HG03565 (cell line): ENCODE measurements around the gene ATXN7L1.
"Not testable (repeated sequence)": the region's sequence is repeated elsewhere in the genome, so short reads cannot be mapped to it uniquely, and the experiment has no call there.

ENCODE experiments used
- ATAC-seq: cut with Tn5 transposase; IDR thresholded peaks from one replicate; pipeline ENCODE4 v1.9.1; 2021; ENCODE audit warnings: mild to moderate bottlenecking, moderate library complexity; ENCODE audit not compliant: unreplicated experiment

ATXN7L1 gene

DNA sequence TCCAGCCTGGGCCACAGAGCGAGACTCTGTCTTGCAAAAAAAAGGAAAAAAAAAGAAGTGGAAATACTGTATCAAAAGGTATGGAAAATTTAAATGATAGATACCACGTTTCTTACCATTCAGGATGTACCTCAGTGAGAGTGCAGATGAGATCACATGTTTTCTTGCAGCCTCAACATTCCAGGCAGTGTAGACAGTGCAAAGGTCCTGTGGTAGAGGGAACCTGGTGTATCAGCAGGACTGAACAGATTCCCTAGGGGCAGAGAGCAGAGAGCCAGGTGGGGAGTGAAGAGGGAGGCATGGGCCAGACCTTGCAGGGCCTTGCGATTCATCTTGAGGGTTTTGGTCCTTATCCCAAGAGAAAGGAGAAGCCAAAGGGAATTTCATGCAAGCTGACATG, 17.7 kb upstream of the ATXN7L1 start:
- ATAC-seq: no peak

DNA sequence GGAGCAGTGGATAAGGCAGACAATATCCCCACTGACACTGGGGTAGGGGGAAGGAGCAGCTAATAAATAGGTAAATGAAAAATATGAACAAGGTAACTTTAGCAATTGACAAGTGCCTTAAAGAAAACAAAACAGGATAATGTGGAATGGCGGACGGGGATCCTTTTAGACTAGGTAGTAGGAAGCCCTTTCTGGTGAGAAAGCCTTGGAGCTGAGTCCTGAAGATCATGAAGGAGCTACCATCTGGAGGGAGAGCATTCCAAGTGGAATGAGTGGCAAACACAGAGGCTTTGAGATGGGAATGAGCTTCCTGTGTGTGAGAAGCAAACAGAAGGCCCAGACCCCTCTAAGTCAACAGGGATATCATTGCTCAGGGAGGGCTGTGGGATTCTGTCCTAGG, 16.0 kb upstream of the ATXN7L1 start:
- no peak for ATAC-seq

GRCh38 chr7:105890290-105890997, 14.0 kb upstream of the ATXN7L1 start:
- ATAC-seq: no peak

GRCh38 chr7:105887569-105888189, 11.3 kb upstream of the ATXN7L1 start:
- ATAC-seq: no peak

DNA sequence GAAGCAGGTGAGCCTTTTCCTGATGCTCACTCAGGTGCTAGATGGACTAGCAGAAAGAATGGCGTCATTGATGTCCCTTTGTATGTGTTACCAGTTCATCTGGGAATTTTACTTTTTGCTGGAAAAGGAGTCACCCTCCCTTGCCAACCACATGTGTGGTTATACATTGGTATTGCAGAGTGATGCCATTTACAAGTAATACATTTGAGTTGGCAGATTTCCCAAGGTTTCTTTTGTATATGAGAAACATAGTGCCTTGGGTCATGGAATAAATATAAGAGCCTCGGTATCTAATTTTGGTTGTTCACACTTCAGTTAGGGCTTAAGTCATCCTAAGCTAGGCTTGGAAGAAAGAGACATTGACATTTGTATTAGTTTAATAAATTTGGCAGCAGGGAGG, 10.4 kb upstream of the ATXN7L1 start:
- ATAC-seq: no peak

GRCh38 chr7:105885387-105886111, 9.2 kb upstream of the ATXN7L1 start:
- no peak for ATAC-seq

DNA sequence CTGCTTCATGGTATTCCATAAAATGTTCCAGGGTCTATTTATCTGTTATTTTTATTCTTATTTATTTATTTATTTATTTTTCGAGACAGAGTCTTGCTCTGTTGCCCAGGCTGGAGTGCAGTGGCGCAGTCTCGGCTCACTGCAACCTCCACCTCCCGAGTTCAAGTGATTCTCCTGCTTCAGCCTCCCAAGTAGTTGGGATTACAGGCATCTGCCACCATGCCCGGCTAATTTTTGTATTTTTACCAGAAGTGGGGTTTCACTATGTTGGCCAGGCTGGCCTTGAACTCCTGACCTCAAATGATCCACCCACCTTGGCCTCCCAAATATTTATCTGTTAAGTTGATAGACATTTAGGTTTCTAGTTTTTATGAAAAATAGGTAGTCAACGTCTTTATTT, 6.8 kb upstream of the ATXN7L1 start:
- ATAC-seq: not testable (repeated sequence)

- ATAC-seq: no peak
Observed at GRCh38 chr7:105881439-105881838, 5.0 kb upstream of the ATXN7L1 start.

- ATAC-seq: no peak
Observed at GRCh38 chr7:105880571-105881330, 4.4 kb upstream of the ATXN7L1 start.

DNA sequence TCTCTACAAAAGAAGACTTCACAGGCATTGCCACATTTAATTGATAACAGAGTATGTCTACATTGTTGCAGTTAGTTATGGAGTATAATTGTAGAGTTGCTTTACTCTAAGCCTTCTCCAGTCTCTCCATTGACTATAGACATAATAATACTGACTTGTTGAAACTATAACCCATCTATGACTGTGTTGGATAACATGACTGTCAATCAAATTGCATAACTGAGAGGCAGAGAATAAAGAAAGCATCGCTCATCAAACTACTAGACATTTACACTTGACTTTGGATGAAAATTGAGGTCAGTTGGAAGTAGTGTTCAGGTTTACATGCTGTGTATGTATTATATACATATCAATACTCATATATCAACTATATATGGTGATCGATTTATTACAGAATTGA, 3.4 kb upstream of the ATXN7L1 start:
- ATAC-seq: no peak

GRCh38 chr7:105878746-105879605, 2.6 kb upstream of the ATXN7L1 start:
- ATAC-seq: no peak

DNA sequence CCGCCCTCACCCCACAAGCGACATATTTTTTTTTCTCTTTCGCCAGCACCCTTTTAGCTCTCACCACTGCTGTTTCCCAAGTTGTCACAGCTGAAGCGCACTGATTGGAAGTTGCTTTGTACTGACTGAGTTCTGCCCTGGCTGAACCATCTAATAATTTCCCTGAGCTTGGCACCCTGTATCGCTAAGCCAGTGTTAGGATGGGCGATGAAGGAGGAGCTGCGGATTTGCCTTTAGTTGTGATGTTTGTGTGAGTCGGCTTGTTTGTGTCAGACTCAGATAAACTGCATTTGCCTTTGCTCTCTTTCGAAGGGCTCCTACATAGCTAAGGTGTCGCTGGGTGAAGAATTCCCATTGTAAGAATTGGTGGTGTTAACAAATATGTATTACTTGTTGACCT, 1.3 kb upstream of the ATXN7L1 start:
- ATAC-seq: no peak

- no peak for ATAC-seq
Observed at GRCh38 chr7:105876964-105877601, 684 bp upstream of the ATXN7L1 start.

DNA sequence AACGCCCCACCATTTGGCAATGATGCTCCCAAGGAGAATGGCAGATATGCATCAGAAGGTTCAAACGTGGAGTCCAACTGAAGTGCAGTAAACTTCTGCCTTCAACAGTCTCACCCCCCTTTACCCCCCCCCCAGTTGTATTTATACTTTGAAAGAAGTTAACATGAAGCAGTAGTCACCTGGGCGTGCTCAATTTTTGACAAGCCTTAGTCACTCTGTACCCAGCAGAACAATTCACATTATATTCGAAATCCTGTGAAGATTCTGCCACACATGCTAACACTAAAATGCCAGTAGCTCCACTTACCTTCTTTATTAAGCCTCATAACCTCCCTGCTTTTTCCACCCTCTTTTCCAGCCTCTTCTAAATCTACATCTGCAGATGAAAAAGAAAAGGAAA, 894 bp downstream of the ATXN7L1 start:
- ATAC-seq: no peak

GRCh38 chr7:105874055-105874454, 2.3 kb downstream of the ATXN7L1 start:
- no peak for ATAC-seq

DNA sequence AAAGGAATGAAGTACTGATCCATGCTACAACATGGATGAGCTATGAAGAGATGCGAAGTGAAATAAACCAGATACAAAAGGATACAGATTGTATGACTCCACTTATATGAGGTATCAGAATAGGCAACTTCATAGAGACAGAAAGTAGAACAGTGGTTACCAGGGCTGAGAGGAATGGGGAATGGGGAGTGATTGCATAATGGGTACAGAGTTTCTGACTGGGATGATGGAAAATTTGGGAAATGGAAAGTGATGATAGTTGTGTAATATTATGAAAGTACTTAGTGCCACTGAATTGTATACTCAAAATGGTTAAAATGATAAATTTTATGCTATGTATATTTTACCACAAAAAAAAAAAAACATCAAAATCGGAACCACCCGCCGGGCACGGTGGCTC, 3.9 kb downstream of the ATXN7L1 start:
- ATAC-seq: no peak

GRCh38 chr7:105871142-105871541, 5.3 kb downstream of the ATXN7L1 start:
- ATAC-seq: no peak

DNA sequence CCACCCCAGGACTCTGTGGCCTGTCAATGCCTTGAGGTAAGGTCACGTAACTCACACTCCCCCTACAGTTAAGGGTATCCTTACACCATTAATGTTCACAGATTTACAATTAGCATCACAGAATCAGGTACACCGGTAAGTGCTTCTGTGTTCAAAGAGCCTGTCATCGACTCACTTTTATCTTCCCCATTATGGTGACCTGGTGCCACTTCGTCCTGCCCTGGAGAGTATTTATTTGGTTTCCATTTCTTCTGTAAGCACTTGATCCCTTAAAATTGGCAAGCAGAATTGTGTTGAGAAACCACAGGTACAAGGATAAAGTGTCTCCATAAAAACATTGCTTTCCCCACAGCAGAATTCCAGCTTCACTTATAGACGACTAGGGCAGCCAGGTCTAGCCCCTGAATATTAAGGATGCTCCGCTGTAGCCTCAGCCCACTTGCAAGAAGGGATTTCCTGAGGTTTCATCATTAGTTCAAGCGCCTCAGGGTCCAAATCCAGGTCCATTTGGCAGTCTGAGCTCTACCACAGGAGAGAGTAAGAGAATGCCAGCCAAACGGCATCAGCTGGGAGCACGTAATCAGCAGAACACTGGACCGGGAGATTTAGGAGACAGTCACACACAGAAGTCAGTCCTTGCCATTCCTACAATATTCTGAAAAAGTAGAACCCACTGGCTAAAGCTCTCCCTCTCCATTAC, 10.1 kb downstream of the ATXN7L1 start:
- no peak for ATAC-seq

DNA sequence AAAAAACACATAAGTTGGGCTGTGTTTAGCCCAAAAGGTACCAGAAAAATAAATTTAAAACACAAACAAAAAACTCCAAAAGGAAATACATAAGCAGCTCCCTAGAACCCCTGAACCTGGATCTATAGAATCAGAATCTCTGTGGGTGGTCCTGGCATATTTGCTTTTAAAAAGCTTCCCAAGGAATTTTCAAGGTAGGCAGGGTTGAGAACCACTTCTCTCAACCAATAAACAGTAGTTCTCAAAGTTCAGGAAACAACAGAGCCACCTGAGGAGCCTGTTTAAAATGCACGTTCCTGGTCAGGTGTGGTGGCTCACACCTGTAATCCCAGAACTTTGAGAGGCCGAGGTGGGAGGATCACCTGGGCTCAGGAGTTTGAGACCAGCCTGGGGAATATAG, 12.5 kb downstream of the ATXN7L1 start:
- ATAC-seq: no peak
